DMS79 (cell line): ENCODE measurements around the gene RANBP10.
"Not testable (repeated sequence)": the region's sequence is repeated elsewhere in the genome, so short reads cannot be mapped to it uniquely, and the experiment has no call there.

Experiments
- DNase-seq: peaks from one replicate; lab custom pipeline; 2025; lab: John Stamatoyannopoulos, UW

The RANBP10 gene

DNA sequence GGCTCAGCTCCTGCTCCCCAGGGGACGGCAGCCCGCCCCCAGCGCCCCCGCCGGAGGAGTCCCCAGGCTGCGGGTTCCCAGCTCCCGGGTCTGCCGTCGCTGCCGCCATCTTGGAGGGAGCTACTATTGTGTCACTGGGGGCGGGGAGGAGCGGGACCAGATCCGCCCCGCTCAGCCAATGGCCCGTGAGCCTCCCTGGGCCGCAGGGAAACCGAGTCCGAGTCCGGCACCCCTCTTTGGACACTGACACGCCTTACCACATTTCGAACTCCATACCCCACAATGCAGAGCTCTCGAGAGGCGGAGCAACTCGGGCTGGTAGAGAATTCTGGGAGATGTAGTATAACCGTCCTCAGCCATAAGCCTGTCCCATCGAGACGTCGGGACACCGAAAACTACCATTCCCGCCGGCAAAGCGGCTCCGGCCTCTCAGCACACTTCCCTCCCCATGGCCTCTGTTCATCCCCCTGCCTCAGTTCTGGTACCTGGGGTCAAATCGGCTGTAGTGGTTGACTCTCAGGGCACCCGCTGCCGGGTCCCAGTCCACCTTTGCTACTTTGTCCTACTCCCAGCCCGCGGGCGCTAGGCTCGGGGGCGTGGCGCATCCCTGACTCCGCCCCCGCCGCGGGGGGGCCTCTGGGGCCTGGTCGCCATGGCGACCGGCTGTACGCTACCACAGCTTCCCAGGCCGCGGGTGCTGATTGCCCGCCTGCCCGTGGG is at the start of gene RANBP10, which contains the start of gene TSNAXIP1:
TSS of gene RANBP10 (minus strand) at position 133 of the 720 bp plus-strand sequence. CDS start at position 109, 24 bp downstream.
TSS of gene TSNAXIP1 (plus strand) at position 462 of the 720 bp plus-strand sequence. CDS start 261 bp downstream, outside the sequence.
- DNase-seq = peak; percentile 94

DNA sequence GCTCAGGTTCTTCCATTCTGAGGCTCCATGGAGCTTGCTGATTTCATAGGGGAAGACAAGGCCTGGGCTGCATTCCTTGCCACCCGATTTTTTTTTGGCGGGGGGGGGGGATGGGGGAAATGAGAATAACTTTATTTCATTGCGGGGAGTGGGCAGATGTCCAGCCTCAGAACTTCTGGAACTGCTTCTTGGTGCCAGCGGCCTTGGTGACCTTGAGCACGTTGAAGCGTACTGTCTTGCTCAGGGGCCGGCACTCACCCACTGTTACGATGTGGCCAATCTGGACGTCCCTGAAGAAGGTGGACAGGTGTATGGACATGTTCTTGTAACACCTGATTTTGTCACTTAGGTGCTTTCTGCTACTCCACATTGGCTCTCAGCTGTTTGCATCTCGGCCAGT is 49.4 kb upstream of the RANBP10 start:
- DNase-seq = no peak

DNA sequence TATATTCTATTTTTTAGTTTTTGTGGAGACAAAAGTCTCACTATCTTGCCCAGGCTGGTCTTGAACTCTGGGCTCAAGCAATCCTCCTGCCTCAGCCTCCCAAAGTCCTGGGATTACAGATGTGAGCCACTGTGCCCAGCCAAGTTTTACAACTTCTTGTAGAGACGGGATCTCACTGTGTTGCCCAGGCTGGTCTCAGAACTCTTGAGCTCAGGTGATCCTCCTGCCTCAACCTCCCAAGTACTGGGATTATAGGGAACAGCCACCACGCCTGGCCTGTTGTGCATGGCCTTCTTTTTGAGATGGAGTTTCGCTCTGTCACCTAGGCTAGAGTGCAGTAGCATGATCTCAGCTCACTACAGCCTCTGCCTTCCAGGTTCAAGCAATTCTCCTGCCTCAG is 47.3 kb upstream of the RANBP10 start:
- DNase-seq = no peak

GRCh38 chr16:67848118-67848517 is 41.8 kb upstream of the RANBP10 start:
- DNase-seq = no peak

DNA sequence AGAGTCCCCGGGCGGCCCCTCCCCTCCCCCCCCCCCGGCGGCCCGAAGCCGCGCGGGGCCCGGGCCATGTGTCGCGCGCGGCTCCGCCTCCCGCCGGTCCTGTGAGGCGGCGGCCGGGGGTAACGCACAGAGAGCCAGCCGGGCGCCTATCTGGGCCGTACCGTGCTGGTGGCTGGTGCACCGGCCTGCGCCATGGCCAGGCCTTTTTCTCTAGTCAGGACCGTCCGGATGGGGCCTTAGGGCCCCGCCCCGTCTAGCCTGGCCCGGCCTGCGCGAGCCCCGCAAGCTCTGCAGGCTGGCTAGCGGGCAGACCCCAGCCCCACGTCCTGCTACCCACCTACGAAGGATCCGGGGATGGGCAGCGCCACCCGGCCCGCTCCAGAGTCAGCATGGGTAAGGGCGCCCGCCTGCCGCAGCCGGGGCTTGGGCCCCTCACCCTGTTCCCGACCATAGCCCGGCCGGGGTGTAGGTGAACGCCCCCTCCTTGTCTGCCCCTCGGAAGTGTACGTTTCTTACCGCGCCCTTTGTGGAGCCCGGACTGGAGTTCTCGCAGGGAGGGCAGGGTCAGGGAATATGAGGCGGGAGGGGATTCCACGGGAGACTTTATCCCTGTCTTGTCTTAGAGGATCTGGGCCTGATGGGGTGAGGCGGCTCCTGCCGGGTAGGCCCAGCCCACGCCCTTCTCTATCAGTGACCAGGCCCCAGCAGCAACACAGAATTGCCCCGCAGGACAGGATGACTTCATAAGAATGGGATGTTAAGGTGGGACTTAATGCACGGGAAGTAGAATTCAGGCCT is 40.9 kb upstream of the RANBP10 start, which contains the start of gene CENPT:
TSS of gene CENPT (minus strand) at position 630 of the 798 bp plus-strand sequence. CDS start 13,834 bp downstream, outside the sequence.
- DNase-seq = no peak

DNA sequence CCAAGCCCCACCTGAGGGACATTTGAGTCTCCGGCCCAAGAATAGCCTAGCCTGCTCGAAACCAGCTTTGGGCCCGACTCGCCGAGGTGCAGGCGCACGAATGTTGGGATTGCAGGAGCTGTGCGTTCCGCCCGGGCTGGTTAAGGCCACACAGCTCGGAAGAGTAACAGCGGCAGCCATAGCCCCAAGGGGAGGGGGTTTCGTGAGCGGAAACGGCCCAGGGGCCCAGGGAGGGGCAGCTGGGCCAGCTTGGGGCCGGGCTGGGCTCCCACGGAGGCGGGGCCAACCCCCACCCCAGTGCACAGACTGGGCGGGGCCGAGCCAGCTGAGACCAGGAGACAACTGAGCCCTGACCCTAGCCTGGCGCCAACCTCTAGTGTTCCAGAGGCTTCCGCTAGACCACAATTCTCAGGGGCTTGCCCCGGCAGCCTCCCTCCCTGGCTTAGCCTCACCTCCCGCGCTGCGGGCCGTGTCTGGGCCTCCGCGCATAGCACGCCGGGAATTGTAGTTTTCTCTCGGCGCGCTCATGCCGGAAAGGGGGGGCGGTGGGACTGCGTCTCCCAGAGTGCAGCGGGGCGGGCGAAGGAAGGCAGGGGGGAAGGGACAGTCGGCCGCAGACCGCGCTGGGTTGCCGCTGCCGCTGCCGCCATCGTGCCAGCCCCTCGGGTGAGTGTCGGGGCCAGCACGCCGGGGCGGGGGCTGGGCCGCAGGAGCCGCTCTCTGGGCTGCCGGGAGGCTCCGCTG is 40.1 kb upstream of the RANBP10 start, which contains the start of gene NUTF2:
TSS of gene NUTF2 (plus strand) at position 614 of the 744 bp plus-strand sequence. CDS start 18,198 bp downstream, outside the sequence.
- DNase-seq = peak; percentile 82

- no peak for DNase-seq
Observed at GRCh38 chr16:67846063-67846319, 39.6 kb upstream of the RANBP10 start.

DNA sequence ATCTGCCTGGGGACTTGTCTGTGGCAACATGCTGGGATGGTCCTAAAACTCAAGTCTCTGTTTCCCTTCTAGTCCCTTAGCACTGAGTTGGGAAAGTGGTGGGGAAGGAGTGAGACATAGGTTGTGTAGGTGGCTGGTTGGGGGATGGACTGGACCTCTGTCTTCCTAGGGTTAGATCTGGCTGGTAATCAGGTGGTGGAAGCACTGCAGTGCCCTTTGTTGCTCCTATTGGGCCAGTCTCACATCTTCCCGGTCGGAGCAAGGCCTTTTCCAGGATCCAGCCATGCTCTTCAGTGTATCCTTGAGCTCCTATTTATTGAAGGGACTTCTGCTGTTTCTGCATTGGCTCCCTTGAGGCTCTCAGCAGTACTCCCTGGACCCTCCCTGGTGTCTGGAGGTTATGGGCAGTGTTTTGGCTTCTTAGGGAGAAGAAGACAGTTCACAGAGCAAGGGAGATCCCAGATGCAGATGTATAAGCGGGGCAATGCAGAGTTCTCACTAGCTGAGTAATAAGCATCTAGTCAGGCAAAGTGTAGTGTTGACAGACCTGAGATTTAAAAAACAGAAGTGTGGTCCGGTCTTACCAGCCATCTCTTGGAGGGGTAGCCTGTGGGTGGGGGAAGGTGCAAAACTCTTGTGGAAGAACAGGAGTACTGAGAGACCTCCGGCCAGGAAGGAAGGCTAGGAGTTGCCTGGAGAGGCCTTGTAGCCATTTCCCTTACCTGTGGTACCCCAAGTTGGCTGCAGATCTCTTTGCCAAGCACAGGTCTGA is 39.1 kb upstream of the RANBP10 start:
- no peak for DNase-seq

GRCh38 chr16:67844497-67844896 is 38.1 kb upstream of the RANBP10 start:
- no peak for DNase-seq

DNA sequence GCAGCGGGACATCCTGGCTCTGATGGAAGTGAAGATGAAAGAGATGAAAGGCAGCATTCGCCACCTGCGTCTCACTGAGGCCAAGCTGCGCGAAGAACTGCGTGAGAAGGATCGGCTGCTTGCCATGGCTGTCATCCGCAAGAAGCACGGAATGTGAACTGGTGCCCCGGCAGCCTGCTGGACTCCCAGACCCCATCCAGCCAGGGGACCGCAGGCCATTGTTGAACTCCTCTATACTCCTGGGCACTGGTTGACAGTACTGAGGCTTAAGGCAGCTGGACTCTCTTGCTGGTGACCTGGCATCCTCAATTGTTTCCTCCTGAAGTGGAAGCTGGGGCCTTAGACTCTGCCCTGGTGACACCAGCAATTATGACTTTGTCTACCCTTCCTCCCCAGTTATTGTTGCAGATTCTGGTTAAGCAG is 37.0 kb upstream of the RANBP10 start:
- no peak for DNase-seq

DNA sequence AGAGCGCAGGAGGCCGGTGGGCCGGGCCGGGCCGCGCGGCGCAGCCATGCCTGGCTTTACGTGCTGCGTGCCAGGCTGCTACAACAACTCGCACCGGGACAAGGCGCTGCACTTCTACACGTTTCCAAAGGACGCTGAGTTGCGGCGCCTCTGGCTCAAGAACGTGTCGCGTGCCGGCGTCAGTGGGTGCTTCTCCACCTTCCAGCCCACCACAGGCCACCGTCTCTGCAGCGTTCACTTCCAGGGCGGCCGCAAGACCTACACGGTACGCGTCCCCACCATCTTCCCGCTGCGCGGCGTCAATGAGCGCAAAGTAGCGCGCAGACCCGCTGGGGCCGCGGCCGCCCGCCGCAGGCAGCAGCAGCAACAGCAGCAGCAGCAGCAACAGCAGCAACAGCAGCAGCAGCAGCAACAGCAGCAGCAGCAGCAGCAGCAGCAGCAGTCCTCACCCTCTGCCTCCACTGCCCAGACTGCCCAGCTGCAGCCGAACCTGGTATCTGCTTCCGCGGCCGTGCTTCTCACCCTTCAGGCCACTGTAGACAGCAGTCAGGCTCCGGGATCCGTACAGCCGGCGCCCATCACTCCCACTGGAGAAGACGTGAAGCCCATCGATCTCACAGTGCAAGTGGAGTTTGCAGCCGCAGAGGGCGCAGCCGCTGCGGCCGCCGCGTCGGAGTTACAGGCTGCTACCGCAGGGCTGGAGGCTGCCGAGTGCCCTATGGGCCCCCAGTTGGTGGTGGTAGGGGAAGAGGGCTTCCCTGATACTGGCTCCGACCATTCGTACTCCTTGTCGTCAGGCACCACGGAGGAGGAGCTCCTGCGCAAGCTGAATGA is 36.4 kb upstream of the RANBP10 start:
- DNase-seq = peak; percentile 21

- peak; percentile 72 for DNase-seq
Observed at GRCh38 chr16:67841816-67842508, 35.6 kb upstream of the RANBP10 start, which contains the start of gene THAP11. TSS of gene THAP11 (plus strand) at chr16:67842320. CDS start at chr16:67842555, 235 bp downstream.

DNA sequence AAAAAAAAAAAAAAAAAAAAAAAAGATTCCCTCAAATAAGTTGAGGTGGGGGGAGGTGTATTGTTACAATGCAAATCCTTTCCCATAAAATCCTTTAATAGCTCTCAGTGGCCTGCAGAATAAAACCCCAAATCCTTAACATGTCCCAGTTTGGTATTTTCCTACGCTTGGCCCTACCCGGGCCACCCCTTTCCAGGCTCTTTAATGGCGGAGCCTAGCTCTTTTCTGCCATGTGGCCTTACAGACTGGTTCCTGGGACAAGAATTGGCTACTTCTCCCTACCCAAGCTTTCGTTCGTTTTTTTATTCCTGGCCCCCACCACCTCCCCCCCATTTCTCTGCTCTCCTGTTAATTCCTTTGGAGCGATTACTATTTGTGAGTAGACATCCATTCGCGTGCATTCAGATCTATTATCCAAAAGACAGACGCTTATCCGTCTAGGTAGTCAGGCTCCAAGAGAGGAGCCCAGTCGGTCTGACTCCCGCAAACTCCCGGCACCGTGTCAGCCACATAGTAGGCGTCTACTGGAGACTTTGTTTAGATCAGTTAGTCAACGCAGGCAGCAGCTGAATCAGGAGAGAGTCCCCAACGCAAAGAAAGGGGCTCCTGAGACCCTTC is 34.9 kb upstream of the RANBP10 start:
- no peak for DNase-seq

GRCh38 chr16:67837811-67838210 is 31.5 kb upstream of the RANBP10 start:
- DNase-seq = no peak

GRCh38 chr16:67837190-67837589 is 30.8 kb upstream of the RANBP10 start:
- DNase-seq = not testable (repeated sequence)

- no peak for DNase-seq
Observed at GRCh38 chr16:67834242-67834614, 27.9 kb upstream of the RANBP10 start.

- DNase-seq = peak; percentile 57
Observed at GRCh38 chr16:67833415-67834241, 27.3 kb upstream of the RANBP10 start.

DNA sequence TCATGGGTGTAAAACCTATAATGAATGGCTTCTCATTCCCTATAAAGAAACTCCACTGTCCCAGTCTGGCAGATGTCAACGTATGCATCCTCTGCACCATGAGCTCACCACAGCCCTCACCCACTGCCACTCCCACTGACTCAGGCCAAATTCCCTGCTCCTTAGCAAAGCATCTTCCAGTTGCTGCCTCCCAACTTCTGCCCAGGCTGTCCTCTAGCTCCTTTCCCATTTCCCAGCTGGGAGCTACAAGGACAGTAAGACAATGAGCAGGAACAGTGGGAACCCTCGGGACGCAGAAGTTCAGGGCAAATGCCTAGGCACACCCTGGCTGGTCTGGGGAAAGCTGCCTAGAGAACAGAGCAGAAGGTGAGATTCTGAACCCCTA is 26.7 kb upstream of the RANBP10 start:
- DNase-seq = no peak

GRCh38 chr16:67828651-67829050 is 22.3 kb upstream of the RANBP10 start:
- no peak for DNase-seq
